ENCODE measurements around the gene SLC27A2. TPM values are rescaled to one million over a fixed set of nuclear protein-coding genes. Genes with fewer than 3 reads are reported as not detected.

Gene SLC27A2
- total and polyA plus RNA-seq, 2 donors, result 1.9 to 3.5 TPM

- H3K4me1 ChIP-seq (ENCODE audit: insufficient read depth), result no peaks in the 10 kb centered on the region
- H3K36me3 ChIP-seq (ENCODE audit: insufficient read depth), result no peaks in the 10 kb centered on the region
- DNase-seq (ENCODE audit: extremely low spot score), result no peak
- 83% methylated on average over 2 of the region's 2 CpGs for WGBS
- no peak overlapping the region for H3K27ac ChIP-seq (ENCODE audit: low read depth)
- no peak overlapping the region for H3K4me3 ChIP-seq (ENCODE audit: low read depth, low read length)
These were observed 64.6 kb downstream of the SLC27A2 start for GRCh38 chr15:50246631-50247030.

GRCh38 chr15:50247819-50248655 is 66.0 kb downstream of the SLC27A2 start:
- no peak overlapping the region for H3K4me3 ChIP-seq (ENCODE audit: low read depth, low read length)
- no peak overlapping the region for H3K27ac ChIP-seq (ENCODE audit: low read depth)
- no peaks in the 10 kb centered on the region for H3K36me3 ChIP-seq (ENCODE audit: insufficient read depth)
- H3K4me1 ChIP-seq (ENCODE audit: insufficient read depth), result no peaks in the 10 kb centered on the region
- WGBS, result 88% methylated on average over 14 of the region's 14 CpGs
- DNase-seq (ENCODE audit: extremely low spot score), result no peak

GRCh38 chr15:50248994-50249582 is 67.1 kb downstream of the SLC27A2 start:
- H3K36me3 ChIP-seq (ENCODE audit: insufficient read depth), result no peaks in the 10 kb centered on the region
- DNase-seq (ENCODE audit: extremely low spot score), result no peak
- H3K4me1 ChIP-seq (ENCODE audit: insufficient read depth), result no peaks in the 10 kb centered on the region
- no peak overlapping the region for H3K4me3 ChIP-seq (ENCODE audit: low read depth, low read length)
- no peak overlapping the region for H3K27ac ChIP-seq (ENCODE audit: low read depth)
- WGBS, result 65% methylated on average over 4 of the region's 4 CpGs

- Histone ChIP-seq H3K4me1 (ENCODE audit: insufficient read depth) (no peaks in the 10 kb centered on the region), H3K27ac (ENCODE audit: low read depth) (no peak overlapping the region), H3K4me3 (ENCODE audit: low read depth, low read length) (no peak overlapping the region), H3K36me3 (ENCODE audit: insufficient read depth) (no peaks in the 10 kb centered on the region)
- WGBS, result 58% methylated on average over 2 of the region's 2 CpGs
- DNase-seq (ENCODE audit: extremely low spot score), result no peak
These were observed 67.7 kb downstream of the SLC27A2 start for GRCh38 chr15:50249704-50250103.

- WGBS, result 55% methylated on average over 6 of the region's 6 CpGs
- H3K27ac ChIP-seq (ENCODE audit: low read depth), result no peak overlapping the region
- DNase-seq (ENCODE audit: extremely low spot score), result no peak
- H3K4me1 ChIP-seq (ENCODE audit: insufficient read depth), result no peaks in the 10 kb centered on the region
- no peaks in the 10 kb centered on the region for H3K36me3 ChIP-seq (ENCODE audit: insufficient read depth)
- no peak overlapping the region for H3K4me3 ChIP-seq (ENCODE audit: low read depth, low read length)
These were observed 68.9 kb downstream of the SLC27A2 start for GRCh38 chr15:50250760-50251394.

GRCh38 chr15:50251638-50252182 is 69.7 kb downstream of the SLC27A2 start:
- WGBS, result 96% methylated on average over 11 of the region's 11 CpGs
- Histone ChIP-seq H3K27ac (ENCODE audit: low read depth) (no peak overlapping the region), H3K36me3 (ENCODE audit: insufficient read depth) (no peaks in the 10 kb centered on the region), H3K4me3 (ENCODE audit: low read depth, low read length) (no peak overlapping the region), H3K4me1 (ENCODE audit: insufficient read depth) (no peaks in the 10 kb centered on the region)
- no peak for DNase-seq (ENCODE audit: extremely low spot score)

GRCh38 chr15:50252556-50252955 is 70.6 kb downstream of the SLC27A2 start:
- no peak overlapping the region for H3K4me3 ChIP-seq (ENCODE audit: low read depth, low read length)
- no peaks in the 10 kb centered on the region for H3K36me3 ChIP-seq (ENCODE audit: insufficient read depth)
- peaks cover 1% of the 10 kb centered on the region for H3K4me1 ChIP-seq (ENCODE audit: insufficient read depth)
- no peak overlapping the region for H3K27ac ChIP-seq (ENCODE audit: low read depth)
- WGBS, result 96% methylated on average over 11 of the region's 11 CpGs
- DNase-seq (ENCODE audit: extremely low spot score), result no peak

- Histone ChIP-seq H3K36me3 (ENCODE audit: insufficient read depth) (no peaks in the 10 kb centered on the region), H3K27ac (ENCODE audit: low read depth) (no peak overlapping the region), H3K4me3 (ENCODE audit: low read depth, low read length) (no peak overlapping the region), H3K4me1 (ENCODE audit: insufficient read depth) (peaks cover 1% of the 10 kb centered on the region)
- no peak for DNase-seq (ENCODE audit: extremely low spot score)
- WGBS, result 56% methylated on average over 5 of the region's 5 CpGs
These were observed 74.4 kb downstream of the SLC27A2 start for GRCh38 chr15:50256188-50257041.

- H3K4me3 ChIP-seq (ENCODE audit: low read depth, low read length), result no peak overlapping the region
- H3K36me3 ChIP-seq (ENCODE audit: insufficient read depth), result no peaks in the 10 kb centered on the region
- DNase-seq (ENCODE audit: extremely low spot score), result no peak
- peaks cover 1% of the 10 kb centered on the region for H3K4me1 ChIP-seq (ENCODE audit: insufficient read depth)
- 87% methylated on average over 8 of the region's 8 CpGs for WGBS
- no peak overlapping the region for H3K27ac ChIP-seq (ENCODE audit: low read depth)
These were observed 75.3 kb downstream of the SLC27A2 start for GRCh38 chr15:50257332-50257731.

- Histone ChIP-seq H3K4me3 (ENCODE audit: low read depth, low read length) (no peak overlapping the region), H3K27ac (ENCODE audit: low read depth) (no peak overlapping the region), H3K4me1 (ENCODE audit: insufficient read depth) (peaks cover 1% of the 10 kb centered on the region), H3K36me3 (ENCODE audit: insufficient read depth) (no peaks in the 10 kb centered on the region)
- 75% methylated on average over 3 of the region's 3 CpGs for WGBS
- DNase-seq (ENCODE audit: extremely low spot score), result no peak
These were observed 75.9 kb downstream of the SLC27A2 start for GRCh38 chr15:50257924-50258323.

GRCh38 chr15:50259276-50259675 is 77.3 kb downstream of the SLC27A2 start:
- peaks cover 1% of the 10 kb centered on the region for H3K4me1 ChIP-seq (ENCODE audit: insufficient read depth)
- DNase-seq (ENCODE audit: extremely low spot score), result no peak
- H3K4me3 ChIP-seq (ENCODE audit: low read depth, low read length), result no peak overlapping the region
- WGBS, result 67% methylated on average over 5 of the region's 5 CpGs
- H3K27ac ChIP-seq (ENCODE audit: low read depth), result no peak overlapping the region
- no peaks in the 10 kb centered on the region for H3K36me3 ChIP-seq (ENCODE audit: insufficient read depth)

- WGBS, result 35% methylated on average over 2 of the region's 2 CpGs
- no peak overlapping the region for H3K27ac ChIP-seq (ENCODE audit: low read depth)
- DNase-seq (ENCODE audit: extremely low spot score), result no peak
- no peak overlapping the region for H3K4me3 ChIP-seq (ENCODE audit: low read depth, low read length)
- peaks cover 1% of the 10 kb centered on the region for H3K4me1 ChIP-seq (ENCODE audit: insufficient read depth)
- no peaks in the 10 kb centered on the region for H3K36me3 ChIP-seq (ENCODE audit: insufficient read depth)
These were observed 79.0 kb downstream of the SLC27A2 start for GRCh38 chr15:50260969-50261496.

- no peak overlapping the region for H3K27ac ChIP-seq (ENCODE audit: low read depth)
- H3K36me3 ChIP-seq (ENCODE audit: insufficient read depth), result no peaks in the 10 kb centered on the region
- peaks cover 1% of the 10 kb centered on the region for H3K4me1 ChIP-seq (ENCODE audit: insufficient read depth)
- no peak for DNase-seq (ENCODE audit: extremely low spot score)
- 88% methylated on average over 3 of the region's 3 CpGs for WGBS
- no peak overlapping the region for H3K4me3 ChIP-seq (ENCODE audit: low read depth, low read length)
These were observed 80.0 kb downstream of the SLC27A2 start for GRCh38 chr15:50261981-50262380.

All from urinary bladder (tissue), 4 donors.